PC-9 (cell line): ENCODE measurements around the gene CISD3. TPM values are rescaled to one million over a fixed set of nuclear protein-coding genes. Genes with fewer than 3 reads are reported as not detected.

ENCODE experiments used
- BruUV-seq: library from RNA; stranded (reverse); fragments of 400-500 nt; replicated peaks from 2 replicates; lab custom pipeline; 2021; lab: Mats Ljungman, UMichigan
- CTCF ChIA-PET: fragments of 300-600 bp; sonication (Branson Sonifier 250); formaldehyde crosslinking; loops from one replicate; lab custom pipeline; 2022; ENCODE audit warnings: antibody characterized with exemption; lab: Charles Lee
- POLR2A ChIA-PET: fragments of 300-600 bp; sonication (Branson Sonifier 250); formaldehyde crosslinking; loops from one replicate; lab custom pipeline; 2022; ENCODE audit warnings: antibody characterized with exemption; ENCODE audit not compliant: unreplicated experiment; lab: Charles Lee
- DNase-seq, 2 experiments: peaks; one replicate each; pipeline versions ENCODE4 v3.0.0 to v3.0.0-alpha.2; 2015 to 2022; ENCODE audit warnings: mixed read lengths in 1 of 2
- H2AFZ ChIP-seq: fragments of 200-600 bp; sonication (generic); 2 replicates; pipeline ENCODE4 v1.8.1; 2017; ENCODE audit warnings: antibody characterized with exemption
- H3F3A ChIP-seq: fragments of 200-600 bp; sonication (generic); 2 replicates; pipeline ENCODE4 v1.8.1; 2017; ENCODE audit warnings: antibody characterized with exemption, mild to moderate bottlenecking, low read depth; ENCODE audit not compliant: insufficient read depth
- H3K27ac ChIP-seq: fragments of 200-600 bp; sonication (generic); 2 replicates; pipeline ENCODE4 v1.6.1; 2016; ENCODE audit warnings: mixed run types
- H3K27me3 ChIP-seq: fragments of 200-600 bp; sonication (generic); 2 replicates; pipeline ENCODE4 v1.6.1; 2016; ENCODE audit warnings: low read depth, mixed run types; ENCODE audit not compliant: insufficient read depth
- H3K36me3 ChIP-seq: fragments of 200-600 bp; sonication (generic); 2 replicates; pipeline ENCODE4 v1.6.1; 2016; ENCODE audit warnings: low read depth, mixed run types
- H3K4me1 ChIP-seq: fragments of 200-600 bp; sonication (generic); replicated peaks from 2 replicates; pipeline ENCODE4 v1.6.1; 2016; ENCODE audit warnings: mixed run types; ENCODE audit not compliant: insufficient read depth
- H3K4me2 ChIP-seq: fragments of 200-600 bp; sonication (generic); 2 replicates; pipeline ENCODE4 v1.6.1; 2017; ENCODE audit warnings: mixed run types
- H3K4me3 ChIP-seq: fragments of 200-600 bp; sonication (generic); 2 replicates; pipeline ENCODE4 v1.6.1; 2016; ENCODE audit warnings: mixed run types
- H3K79me2 ChIP-seq: fragments of 200-600 bp; sonication (generic); 2 replicates; pipeline ENCODE4 v1.6.1; 2017; ENCODE audit warnings: low read depth, mixed run types
- H3K9me2 ChIP-seq: fragments of 200-600 bp; sonication (generic); 2 replicates; pipeline ENCODE4 v1.8.1; 2017; ENCODE audit warnings: mild to moderate bottlenecking; ENCODE audit not compliant: insufficient read depth
- H3K9me3 ChIP-seq: fragments of 200-600 bp; sonication (generic); 2 replicates; pipeline ENCODE4 v1.8.1; 2016; ENCODE audit warnings: low read depth; ENCODE audit not compliant: insufficient read depth
- H4K20me1 ChIP-seq: fragments of 200-600 bp; sonication (generic); 2 replicates; pipeline ENCODE4 v1.8.1; 2017; ENCODE audit not compliant: insufficient read depth
- CTCF ChIP-seq: fragments of 200-600 bp; sonication (generic); conservative IDR thresholded peaks from 2 replicates; pipeline ENCODE4 v1.6.1; 2017; ENCODE audit warnings: mixed run types, antibody characterized with exemption, mild to moderate bottlenecking, moderate library complexity
- EZH2 ChIP-seq: fragments of 200-600 bp; sonication (generic); IDR thresholded peaks from 2 replicates; pipeline ENCODE4 v1.8.0; 2017; ENCODE audit warnings: antibody characterized with exemption, low read depth
- intact Hi-C: fragments of 100-400 bp; cut with micrococcal nuclease; formaldehyde crosslinking; loops from one replicate; pipeline ENCODE4 v1.10.0; 2022; ENCODE audit not compliant: unreplicated experiment
- total RNA-seq: library from RNA; stranded (reverse); gene quantifications from 2 replicates; pipeline ENCODE4 v1.2.3, GENCODE V29; 2021

CISD3 gene
- total RNA-seq, 1 experiment from 2014 or later = 36.6 TPM

GRCh38 chr17:38719289-38719942 lies 10.7 kb upstream of the CISD3 start:
- H3F3A ChIP-seq = peaks cover 30% of the 10 kb centered on the region; the same call in 1 of the 2 replicates
- TF ChIP-seq CTCF = no peak
- TF ChIP-seq EZH2 = no peak
- H3K9me2 ChIP-seq = no peaks in the 10 kb centered on the region
- H3K36me3 ChIP-seq = peaks cover 11% of the 10 kb centered on the region; the same call in 1 of the 2 replicates
- CTCF ChIA-PET = no interaction called here
- H3K27ac ChIP-seq = no peak overlapping the region
- H3K9me3 ChIP-seq = no peaks in the 10 kb centered on the region
- intact Hi-C loops = no loop called here
- no peaks in the 10 kb centered on the region; the same call in 1 of the 2 replicates for H4K20me1 ChIP-seq
- no peaks in the 10 kb centered on the region for H3K79me2 ChIP-seq
- no peak overlapping the region for H3K4me3 ChIP-seq
- no peak overlapping the region for H2AFZ ChIP-seq
- no TSS peak for BruUV-seq
- H3K4me2 ChIP-seq = no peak overlapping the region
- H3K4me1 ChIP-seq = no peaks in the 10 kb centered on the region
- no peaks in the 10 kb centered on the region for H3K27me3 ChIP-seq
- DNase-seq = no peak
- POLR2A ChIA-PET = no interaction called here

- Histone ChIP-seq H3F3A (peaks cover 24% of the 10 kb centered on the region; the same call in 1 of the 2 replicates), H3K36me3 (peaks cover 11% of the 10 kb centered on the region; the same call in 1 of the 2 replicates), H3K9me2 (no peaks in the 10 kb centered on the region), H3K27me3 (no peaks in the 10 kb centered on the region), H3K4me2 (no peak overlapping the region), H2AFZ (no peak overlapping the region), H3K27ac (no peak overlapping the region), H3K9me3 (no peaks in the 10 kb centered on the region), H3K4me1 (no peaks in the 10 kb centered on the region), H3K4me3 (no peak overlapping the region), H4K20me1 (no peaks in the 10 kb centered on the region; the same call in 1 of the 2 replicates), H3K79me2 (no peaks in the 10 kb centered on the region)
- no peak for DNase-seq
- ChIA-PET CTCF (interaction anchor here (0.6 kb wide), 1 partner anchor 11 kb away, joined by 3 read pairs; no protein-coding TSS in a partner anchor), POLR2A (no interaction called here)
- intact Hi-C loops = no loop called here
- BruUV-seq = no TSS peak
- TF ChIP-seq CTCF = no peak
These were observed 10.0 kb upstream of the CISD3 start for GRCh38 chr17:38719943-38720641.

DNA sequence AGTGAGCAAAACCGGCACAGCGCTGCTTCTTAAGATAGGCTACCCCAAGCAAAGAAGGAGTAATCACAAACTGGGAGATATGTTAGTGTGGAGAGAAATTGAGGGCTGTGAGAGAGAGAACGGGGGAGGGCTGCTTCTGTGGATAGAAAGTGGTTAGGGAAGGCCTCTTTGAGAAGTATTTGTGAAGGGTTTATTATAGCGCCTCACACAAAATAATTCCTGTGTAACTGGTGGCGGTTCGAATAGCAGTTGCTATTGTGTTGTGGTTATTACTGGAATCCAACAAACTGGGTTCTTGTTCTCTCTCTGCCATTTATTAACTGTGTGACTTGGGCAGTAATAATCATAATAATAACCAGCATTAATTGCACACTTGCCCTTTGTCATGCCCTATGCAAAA lies 9.2 kb upstream of the CISD3 start:
- no peak for DNase-seq
- Histone ChIP-seq H3K36me3 (peaks cover 11% of the 10 kb centered on the region; the same call in 1 of the 2 replicates), H3K4me1 (no peaks in the 10 kb centered on the region), H3K27me3 (no peaks in the 10 kb centered on the region), H4K20me1 (no peaks in the 10 kb centered on the region; the same call in 1 of the 2 replicates), H3K4me2 (no peak overlapping the region), H3K9me2 (no peaks in the 10 kb centered on the region), H3F3A (peaks cover 22% of the 10 kb centered on the region; the same call in 1 of the 2 replicates), H3K4me3 (no peak overlapping the region), H2AFZ (no peak overlapping the region), H3K79me2 (no peaks in the 10 kb centered on the region), H3K9me3 (no peaks in the 10 kb centered on the region), H3K27ac (no peak overlapping the region)
- CTCF ChIA-PET = interaction anchor here (0.6 kb wide), 1 partner anchor 10 kb away, joined by 3 read pairs; no protein-coding TSS in a partner anchor
- POLR2A ChIA-PET = no interaction called here
- no TSS peak for BruUV-seq
- TF ChIP-seq CTCF (no peak), EZH2 (no peak)
- intact Hi-C loops = no loop called here
